Measurements from ENCODE around the gene CLIP1.
"Not testable (repeated sequence)": the region's sequence is repeated elsewhere in the genome, so short reads cannot be mapped to it uniquely, and the experiment has no call there.

Gene CLIP1

DNA sequence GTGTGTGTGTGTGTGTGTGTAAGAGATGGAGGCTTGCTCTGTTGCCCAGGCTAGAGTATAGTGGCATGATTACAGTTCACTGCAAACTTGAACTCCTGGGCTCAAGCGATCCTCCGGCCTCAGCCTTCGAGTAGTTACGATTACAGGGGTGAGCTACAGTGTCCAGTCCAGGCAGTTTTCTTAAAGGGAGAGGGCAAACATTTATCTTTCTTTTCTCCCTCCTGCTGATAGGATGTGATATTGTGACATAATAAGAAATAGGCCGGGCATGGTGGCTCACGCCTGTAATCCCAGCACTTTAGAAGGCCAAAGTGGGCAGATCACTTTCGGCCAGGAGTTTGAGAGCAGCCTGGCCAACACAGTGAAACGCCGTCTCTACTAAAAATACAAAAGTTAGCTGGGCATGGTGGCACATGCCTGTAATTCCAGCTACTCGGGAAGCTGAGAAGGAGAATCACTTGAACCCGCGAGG, 31.8 kb upstream of the CLIP1 start:
- no peaks in the 10 kb centered on the region for H3K9me3 ChIP-seq (ENCODE audit: insufficient read depth, low read length)
- H3K27ac ChIP-seq (ENCODE audit: low read depth, low read length): no peak overlapping the region
- H3K4me2 ChIP-seq (ENCODE audit: low read depth, low read length, poor library complexity, severe bottlenecking): no peak overlapping the region
- H3K9ac ChIP-seq (ENCODE audit: low read length): no peak overlapping the region
- no peaks in the 10 kb centered on the region for H3K9me2 ChIP-seq (replicated peaks; ENCODE audit: insufficient read depth, low read length)
- no peaks in the 10 kb centered on the region for H3K27me3 ChIP-seq (ENCODE audit: low read length)
- no peaks in the 10 kb centered on the region for H3F3A ChIP-seq (ENCODE audit: insufficient read depth)
- H3K79me2 ChIP-seq (ENCODE audit: insufficient read depth, low read length): no peaks in the 10 kb centered on the region
- H4K20me1 ChIP-seq (ENCODE audit: low read depth, low read length): no peaks in the 10 kb centered on the region
- TF ChIP-seq EZH2phosphoT487 (conservative IDR thresholded peaks at IDR 0.05; ENCODE audit: low read length): no peak
- TF ChIP-seq, protein P1, sequence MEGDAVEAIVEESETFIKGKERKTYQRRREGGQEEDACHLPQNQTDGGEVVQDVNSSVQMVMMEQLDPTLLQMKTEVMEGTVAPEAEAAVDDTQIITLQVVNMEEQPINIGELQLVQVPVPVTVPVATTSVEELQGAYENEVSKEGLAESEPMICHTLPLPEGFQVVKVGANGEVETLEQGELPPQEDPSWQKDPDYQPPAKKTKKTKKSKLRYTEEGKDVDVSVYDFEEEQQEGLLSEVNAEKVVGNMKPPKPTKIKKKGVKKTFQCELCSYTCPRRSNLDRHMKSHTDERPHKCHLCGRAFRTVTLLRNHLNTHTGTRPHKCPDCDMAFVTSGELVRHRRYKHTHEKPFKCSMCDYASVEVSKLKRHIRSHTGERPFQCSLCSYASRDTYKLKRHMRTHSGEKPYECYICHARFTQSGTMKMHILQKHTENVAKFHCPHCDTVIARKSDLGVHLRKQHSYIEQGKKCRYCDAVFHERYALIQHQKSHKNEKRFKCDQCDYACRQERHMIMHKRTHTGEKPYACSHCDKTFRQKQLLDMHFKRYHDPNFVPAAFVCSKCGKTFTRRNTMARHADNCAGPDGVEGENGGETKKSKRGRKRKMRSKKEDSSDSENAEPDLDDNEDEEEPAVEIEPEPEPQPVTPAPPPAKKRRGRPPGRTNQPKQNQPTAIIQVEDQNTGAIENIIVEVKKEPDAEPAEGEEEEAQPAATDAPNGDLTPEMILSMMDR (IDR thresholded peaks at IDR 0.05; ENCODE audit: insufficient read depth, low read length, poor library complexity, severe bottlenecking): no peak
- H3K36me3 ChIP-seq (ENCODE audit: low read length): no peaks in the 10 kb centered on the region
- no peak overlapping the region for H2AFZ ChIP-seq (ENCODE audit: low read depth, low read length, severe bottlenecking)
- no peak overlapping the region for H3K4me3 ChIP-seq (ENCODE audit: insufficient read depth, low read length, poor library complexity, severe bottlenecking)

GRCh38 chr12:122452701-122453285, 30.3 kb upstream of the CLIP1 start:
- Histone ChIP-seq H3K9me3 (ENCODE audit: insufficient read depth, low read length) (no peaks in the 10 kb centered on the region), H3K27ac (ENCODE audit: low read depth, low read length) (no peak overlapping the region), H3K4me2 (ENCODE audit: low read depth, low read length, poor library complexity, severe bottlenecking) (no peak overlapping the region)

DNA sequence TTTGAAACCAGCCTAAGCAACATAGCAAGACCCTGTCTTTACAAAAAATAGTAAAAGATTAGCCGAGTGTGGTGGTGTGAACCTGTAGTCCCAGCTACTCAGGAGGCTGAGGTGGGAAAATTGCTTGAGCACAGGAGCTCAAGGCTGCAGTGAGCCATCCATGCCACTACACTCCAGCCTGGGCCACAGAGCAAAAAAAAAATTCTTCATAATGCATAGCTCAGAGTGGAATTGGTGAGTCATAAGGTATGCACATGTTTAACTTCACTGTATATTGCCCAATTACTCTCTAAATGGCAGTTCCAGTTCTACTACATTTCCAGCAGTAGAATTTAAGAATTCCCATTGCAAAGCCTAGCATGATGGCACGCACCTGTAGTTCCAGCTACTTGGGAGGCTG, 26.8 kb upstream of the CLIP1 start:
- Histone ChIP-seq H3K27ac (ENCODE audit: low read depth, low read length) (no peak overlapping the region), H2AFZ (ENCODE audit: low read depth, low read length, severe bottlenecking) (no peak overlapping the region), H3K36me3 (ENCODE audit: low read length) (no peaks in the 10 kb centered on the region), H3K27me3 (ENCODE audit: low read length) (no peaks in the 10 kb centered on the region), H3F3A (ENCODE audit: insufficient read depth) (no peaks in the 10 kb centered on the region), H3K9me3 (ENCODE audit: insufficient read depth, low read length) (no peaks in the 10 kb centered on the region), H4K20me1 (ENCODE audit: low read depth, low read length) (no peaks in the 10 kb centered on the region), H3K79me2 (ENCODE audit: insufficient read depth, low read length) (no peaks in the 10 kb centered on the region), H3K4me3 (ENCODE audit: insufficient read depth, low read length, poor library complexity, severe bottlenecking) (no peak overlapping the region), H3K9ac (ENCODE audit: low read length) (no peak overlapping the region), H3K4me2 (ENCODE audit: low read depth, low read length, poor library complexity, severe bottlenecking) (no peak overlapping the region), H3K9me2 (replicated peaks; ENCODE audit: insufficient read depth, low read length) (no peaks in the 10 kb centered on the region)
- no peak for TF ChIP-seq EZH2phosphoT487 (conservative IDR thresholded peaks at IDR 0.05; ENCODE audit: low read length)
- TF ChIP-seq, protein P1 (IDR thresholded peaks at IDR 0.05; ENCODE audit: insufficient read depth, low read length, poor library complexity, severe bottlenecking): no peak

More at GRCh38 chr12:122452701-122453285, 30.3 kb upstream of the CLIP1 start:
- Histone ChIP-seq H4K20me1 (ENCODE audit: low read depth, low read length) (no peaks in the 10 kb centered on the region), H3K9ac (ENCODE audit: low read length) (no peak overlapping the region), H3F3A (ENCODE audit: insufficient read depth) (no peaks in the 10 kb centered on the region), H2AFZ (ENCODE audit: low read depth, low read length, severe bottlenecking) (no peak overlapping the region), H3K9me2 (replicated peaks; ENCODE audit: insufficient read depth, low read length) (no peaks in the 10 kb centered on the region), H3K4me3 (ENCODE audit: insufficient read depth, low read length, poor library complexity, severe bottlenecking) (no peak overlapping the region), H3K36me3 (ENCODE audit: low read length) (no peaks in the 10 kb centered on the region), H3K79me2 (ENCODE audit: insufficient read depth, low read length) (no peaks in the 10 kb centered on the region), H3K27me3 (ENCODE audit: low read length) (no peaks in the 10 kb centered on the region)
- TF ChIP-seq EZH2phosphoT487 (conservative IDR thresholded peaks at IDR 0.05; ENCODE audit: low read length): no peak
- TF ChIP-seq, protein P1 (IDR thresholded peaks at IDR 0.05; ENCODE audit: insufficient read depth, low read length, poor library complexity, severe bottlenecking): no peak

DNA sequence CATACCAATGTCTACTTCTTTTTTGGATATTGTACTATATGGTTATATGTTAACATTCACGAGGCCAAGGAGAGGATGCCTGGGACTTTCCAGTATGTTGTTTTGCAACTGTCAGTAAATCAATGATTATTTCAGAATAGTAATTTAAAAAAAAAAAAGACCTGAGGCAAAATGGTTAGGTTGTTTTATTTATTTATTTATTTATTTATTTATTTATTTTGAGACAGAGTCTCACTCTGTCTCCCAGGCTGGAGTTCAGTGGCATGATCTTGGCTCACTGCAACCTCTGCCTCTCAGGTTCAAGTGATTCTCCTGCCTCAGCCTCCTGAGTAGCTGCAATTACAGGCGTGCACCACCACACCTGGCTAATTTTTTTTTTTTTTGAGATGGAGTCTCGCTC, 25.4 kb upstream of the CLIP1 start:
- not testable (repeated sequence) for H3K9ac ChIP-seq (ENCODE audit: low read length); H3K27ac ChIP-seq (ENCODE audit: low read depth, low read length); H3K27me3 ChIP-seq (ENCODE audit: low read length); H3K36me3 ChIP-seq (ENCODE audit: low read length); H3F3A ChIP-seq (ENCODE audit: insufficient read depth); H3K9me2 ChIP-seq (replicated peaks; ENCODE audit: insufficient read depth, low read length); H2AFZ ChIP-seq (ENCODE audit: low read depth, low read length, severe bottlenecking); H3K4me2 ChIP-seq (ENCODE audit: low read depth, low read length, poor library complexity, severe bottlenecking); H4K20me1 ChIP-seq (ENCODE audit: low read depth, low read length); H3K9me3 ChIP-seq (ENCODE audit: insufficient read depth, low read length); H3K79me2 ChIP-seq (ENCODE audit: insufficient read depth, low read length); H3K4me3 ChIP-seq (ENCODE audit: insufficient read depth, low read length, poor library complexity, severe bottlenecking)

GRCh38 chr12:122446390-122446789, 23.9 kb upstream of the CLIP1 start:
- H3K79me2 ChIP-seq (ENCODE audit: insufficient read depth, low read length); H3K27me3 ChIP-seq (ENCODE audit: low read length); H2AFZ ChIP-seq (ENCODE audit: low read depth, low read length, severe bottlenecking); H3K9me2 ChIP-seq (replicated peaks; ENCODE audit: insufficient read depth, low read length); H3K4me3 ChIP-seq (ENCODE audit: insufficient read depth, low read length, poor library complexity, severe bottlenecking); H3K4me2 ChIP-seq (ENCODE audit: low read depth, low read length, poor library complexity, severe bottlenecking); H3K9me3 ChIP-seq (ENCODE audit: insufficient read depth, low read length); H3F3A ChIP-seq (ENCODE audit: insufficient read depth); H4K20me1 ChIP-seq (ENCODE audit: low read depth, low read length); H3K36me3 ChIP-seq (ENCODE audit: low read length); H3K27ac ChIP-seq (ENCODE audit: low read depth, low read length); H3K9ac ChIP-seq (ENCODE audit: low read length): not testable (repeated sequence)

GRCh38 chr12:122444071-122444470, 21.6 kb upstream of the CLIP1 start:
- not testable (repeated sequence) for H3K27me3 ChIP-seq (ENCODE audit: low read length); H4K20me1 ChIP-seq (ENCODE audit: low read depth, low read length); H3K4me3 ChIP-seq (ENCODE audit: insufficient read depth, low read length, poor library complexity, severe bottlenecking); H3F3A ChIP-seq (ENCODE audit: insufficient read depth); H3K79me2 ChIP-seq (ENCODE audit: insufficient read depth, low read length); H2AFZ ChIP-seq (ENCODE audit: low read depth, low read length, severe bottlenecking); H3K4me2 ChIP-seq (ENCODE audit: low read depth, low read length, poor library complexity, severe bottlenecking); H3K27ac ChIP-seq (ENCODE audit: low read depth, low read length); H3K36me3 ChIP-seq (ENCODE audit: low read length); H3K9me2 ChIP-seq (replicated peaks; ENCODE audit: insufficient read depth, low read length); H3K9ac ChIP-seq (ENCODE audit: low read length); H3K9me3 ChIP-seq (ENCODE audit: insufficient read depth, low read length)
